Erythroblast (primary cell): ENCODE measurements around the gene DMTF1.

Experiments used
- DNase-seq, 2 experiments: peaks; one replicate each; lab custom pipeline; 2025; lab: John Stamatoyannopoulos, UW
- GATA1 ChIP-seq: IDR thresholded peaks from 2 replicates; pipeline ENCODE4 v1.6.1; 2011; ENCODE audit warnings: low read depth, mild to moderate bottlenecking, control low read depth, low read length, moderate library complexity
- POLR2A ChIP-seq: IDR thresholded peaks from 2 replicates; pipeline ENCODE4 v1.6.1; 2011; ENCODE audit warnings: mild to moderate bottlenecking, low read length

Gene DMTF1

DNA sequence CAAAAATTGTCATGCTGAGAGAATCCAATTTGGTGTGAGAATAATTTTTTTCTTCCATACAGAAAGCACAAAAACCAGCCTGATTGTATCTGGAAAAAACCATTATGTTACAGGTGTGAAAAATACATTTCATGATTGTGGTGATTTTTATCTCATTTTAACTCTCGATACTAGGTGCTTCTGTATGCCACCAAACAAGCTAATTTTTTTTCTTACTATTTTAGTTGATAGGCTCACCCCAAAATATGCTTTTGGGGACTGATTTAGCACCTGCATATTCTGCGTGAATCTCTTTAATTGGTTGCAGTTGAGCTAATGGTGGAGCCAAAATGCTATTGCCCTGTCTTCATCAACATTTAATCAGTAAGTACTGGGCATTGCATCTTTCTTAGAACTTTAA, 1.9 kb downstream of the DMTF1 start:
- peak in 1 of 2 experiments; percentile 23 for DNase-seq
- TF ChIP-seq GATA1 (no peak), POLR2A (no peak)

DNA sequence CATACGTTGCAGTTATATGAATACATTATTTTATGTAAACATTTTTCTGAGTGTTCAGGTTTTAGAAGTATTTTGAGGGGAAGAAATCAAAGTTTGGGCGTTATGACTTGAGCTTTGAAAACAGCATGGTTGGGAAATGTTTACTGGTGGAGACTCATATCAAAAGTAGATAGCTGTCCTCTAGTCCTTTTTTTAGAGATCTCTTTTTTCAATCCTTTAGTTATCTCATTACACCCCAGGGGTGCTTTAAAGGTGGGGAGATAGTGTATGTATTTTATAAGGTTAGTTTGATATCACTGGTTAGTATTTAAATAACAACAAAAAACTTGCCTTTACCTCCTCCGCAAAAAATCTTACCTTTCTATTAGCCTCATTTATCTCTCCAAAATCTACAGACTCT, 2.3 kb downstream of the DMTF1 start:
- DNase-seq = peak in 1 of 2 experiments; percentile 23
- TF ChIP-seq GATA1 (no peak), POLR2A (no peak)

DNA sequence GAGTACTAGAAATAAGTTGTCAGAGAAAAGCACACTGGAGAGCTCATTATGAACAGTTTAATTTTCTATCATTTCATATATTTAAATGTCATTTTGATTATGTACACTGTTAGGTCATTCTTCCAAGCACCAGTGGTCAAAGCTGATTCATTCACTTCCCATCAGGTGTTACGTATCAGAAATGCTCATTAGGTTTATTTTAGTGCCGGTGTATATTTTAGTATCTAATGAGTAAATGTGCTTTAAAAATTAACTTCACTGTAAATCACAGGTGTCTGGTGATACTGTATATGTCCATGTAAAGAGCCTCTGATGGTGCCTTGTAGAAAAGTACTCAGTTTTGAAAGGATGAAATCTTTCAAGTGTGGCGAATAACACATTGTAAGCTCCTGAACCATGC, 3.5 kb downstream of the DMTF1 start:
- TF ChIP-seq GATA1 (no peak), POLR2A (no peak)
- no peak for DNase-seq

DNA sequence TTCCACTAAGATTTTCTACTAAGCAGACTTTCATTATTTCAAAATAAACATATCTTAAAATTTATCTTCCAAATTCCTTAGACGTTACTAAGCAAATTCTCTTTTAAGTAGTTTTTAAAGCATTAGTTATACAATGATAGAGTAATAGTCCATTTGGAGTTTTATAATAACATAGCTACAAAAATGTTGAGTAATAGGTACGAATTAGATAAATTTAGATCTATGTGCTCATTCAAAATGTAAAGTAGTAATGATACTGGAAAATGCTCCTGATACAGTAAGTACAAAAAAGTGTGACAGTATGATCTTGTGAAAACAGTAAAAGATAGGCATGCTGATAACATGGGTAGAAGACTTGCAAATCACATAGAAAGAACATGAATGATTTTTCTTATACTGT, 4.5 kb downstream of the DMTF1 start:
- TF ChIP-seq GATA1 (no peak), POLR2A (no peak)
- DNase-seq = no peak

DNA sequence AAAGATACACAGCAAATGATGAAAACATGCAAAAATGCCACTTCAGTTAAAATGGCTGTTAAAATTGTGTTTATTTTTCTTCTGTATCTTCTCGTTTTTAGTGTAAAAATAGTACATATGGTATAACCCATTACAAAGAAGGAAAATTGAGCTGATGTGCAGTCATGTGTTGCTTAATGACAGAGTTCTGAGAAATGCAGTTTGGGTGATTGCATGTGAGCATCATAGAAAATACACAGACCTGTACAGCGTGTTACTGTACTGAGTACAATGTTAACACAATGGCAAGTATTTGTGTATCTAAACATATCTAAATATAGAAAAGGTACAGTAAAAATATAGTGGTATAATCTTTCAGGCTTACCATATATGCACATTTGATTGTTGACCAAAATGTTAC, 7.3 kb downstream of the DMTF1 start:
- TF ChIP-seq POLR2A (no peak), GATA1 (no peak)

DNA sequence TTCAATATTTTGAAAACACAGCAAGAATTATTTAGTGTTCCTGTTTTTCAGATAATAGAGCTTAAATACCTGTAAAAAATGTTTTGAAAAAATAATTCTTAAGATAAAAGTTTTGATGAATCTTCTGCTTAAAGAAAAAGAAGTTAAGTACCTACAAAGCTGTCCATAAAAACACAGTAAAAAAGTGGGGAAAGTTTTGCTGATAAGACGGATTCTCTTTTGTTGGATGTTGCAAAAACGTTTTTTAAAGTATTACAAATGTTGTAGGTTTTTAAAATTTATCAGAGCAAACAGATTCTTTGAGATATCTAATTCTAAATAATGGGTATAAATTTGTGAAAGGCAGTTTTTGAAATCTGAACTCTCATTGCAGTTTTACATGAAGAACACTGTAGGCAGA, 12.2 kb downstream of the DMTF1 start:
- TF ChIP-seq GATA1 (no peak), POLR2A (no peak)
- DNase-seq = no peak

More for the DNA sequence above, 7.3 kb downstream of the DMTF1 start:
- DNase-seq = no peak

DNA sequence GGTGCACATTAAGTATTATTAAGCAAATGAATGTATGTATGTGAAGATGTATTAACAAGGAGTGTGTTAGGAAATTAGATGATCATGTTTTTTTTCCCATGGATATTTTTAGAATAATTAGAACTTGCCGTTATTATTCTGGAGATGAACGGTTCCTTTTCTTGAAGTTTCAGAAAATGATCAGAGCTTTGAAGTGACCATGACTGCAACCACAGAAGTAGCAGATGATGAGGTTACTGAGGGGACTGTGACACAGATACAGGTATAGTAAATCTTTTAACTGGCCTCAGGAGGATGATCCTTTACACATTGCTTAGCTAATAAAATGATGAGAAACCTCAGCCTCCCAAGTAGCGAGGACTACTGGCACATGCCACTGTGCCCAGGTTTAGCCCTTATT, 18.6 kb downstream of the DMTF1 start:
- no peak for TF ChIP-seq GATA1
- DNase-seq = no peak

DNA sequence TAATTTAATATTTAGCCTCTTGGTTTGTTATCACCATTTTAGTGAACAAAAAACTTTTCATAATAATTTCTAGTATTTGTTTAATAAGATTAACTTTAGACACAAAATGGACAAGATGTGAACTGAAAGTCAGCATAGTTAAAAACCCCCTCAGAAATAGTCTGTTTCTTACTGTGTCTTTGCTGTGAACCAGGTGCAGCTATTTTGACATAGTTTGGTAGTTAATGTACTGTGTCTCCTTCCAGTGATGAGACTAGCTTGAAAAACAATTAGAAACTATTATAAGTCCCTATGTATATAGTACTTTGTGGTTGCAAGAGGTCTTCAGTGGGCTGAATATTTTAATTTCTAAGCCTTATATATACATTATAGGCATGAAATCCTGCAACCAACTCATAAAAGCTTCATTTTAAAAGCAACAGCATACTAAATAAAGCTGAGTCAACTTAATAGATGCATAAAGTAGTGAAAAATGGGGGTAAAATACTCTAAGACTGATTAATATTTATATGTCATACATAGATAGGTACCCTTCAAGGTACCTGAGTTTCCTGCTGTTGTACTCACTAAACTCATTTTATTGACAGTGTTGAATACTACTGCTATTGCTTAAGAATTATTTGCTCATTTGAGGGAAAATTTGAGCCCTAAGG, 19.2 kb downstream of the DMTF1 start:
- TF ChIP-seq POLR2A (no peak), GATA1 (no peak)
- no peak for DNase-seq

DNA sequence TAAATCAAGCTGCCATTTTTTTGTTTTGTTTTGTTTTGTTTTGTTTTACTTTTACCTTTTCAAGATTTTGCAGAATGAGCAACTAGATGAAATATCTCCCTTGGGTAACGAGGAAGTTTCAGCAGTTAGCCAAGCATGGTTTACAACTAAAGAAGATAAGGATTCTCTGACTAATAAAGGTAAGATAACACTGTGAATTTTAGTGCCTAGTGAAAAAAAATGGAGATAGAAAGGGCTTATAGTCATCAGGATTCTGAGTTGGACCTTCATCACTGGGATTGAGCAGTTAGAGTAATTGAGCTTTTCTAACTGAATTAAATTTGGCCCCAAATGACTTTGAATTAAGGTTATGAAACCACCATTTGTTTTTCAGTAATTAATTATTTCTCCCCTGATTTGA, 21.2 kb downstream of the DMTF1 start:
- TF ChIP-seq GATA1 = no peak
- no peak for TF ChIP-seq POLR2A
- DNase-seq = peak; percentile 21 to 35

DNA sequence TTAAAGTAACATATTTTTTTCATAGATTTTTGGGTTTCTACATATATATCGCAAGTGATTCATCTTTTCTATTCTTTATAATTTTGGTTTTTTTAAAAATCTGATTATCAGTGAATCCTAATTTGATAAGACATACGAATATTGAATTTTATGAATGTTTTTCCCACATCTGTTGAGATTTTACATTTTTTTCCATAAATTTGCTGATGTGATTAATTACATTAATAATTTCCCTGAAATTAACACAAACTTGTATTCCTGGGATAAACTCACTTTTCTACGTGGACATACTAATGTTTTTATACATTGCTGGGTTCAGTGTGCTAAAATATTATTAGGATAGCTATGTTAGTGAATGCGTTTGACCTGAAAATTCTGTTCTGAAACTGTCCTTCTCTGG, 26.1 kb downstream of the DMTF1 start:
- TF ChIP-seq POLR2A (no peak), GATA1 (no peak)
- DNase-seq = no peak

DNA sequence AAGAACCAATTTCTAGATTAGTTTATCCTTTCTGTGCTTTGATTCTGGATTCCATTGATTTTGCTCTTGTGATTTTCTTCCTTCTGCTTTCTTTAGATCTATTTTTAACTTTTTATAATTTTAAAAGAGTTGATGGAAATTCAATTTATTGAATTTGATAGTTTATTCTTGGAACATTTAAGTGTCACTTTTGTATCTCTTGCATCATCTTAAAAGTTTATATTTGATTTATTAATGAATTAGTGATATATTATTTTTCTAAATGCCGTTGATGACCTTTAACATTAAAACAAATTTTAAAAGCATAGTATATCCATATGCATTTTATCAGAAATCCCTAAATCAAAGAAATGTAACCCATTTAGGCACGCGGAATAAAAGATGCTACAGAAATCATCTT, 26.9 kb downstream of the DMTF1 start:
- no peak for TF ChIP-seq GATA1
- no peak for TF ChIP-seq POLR2A
- DNase-seq = no peak

DNA sequence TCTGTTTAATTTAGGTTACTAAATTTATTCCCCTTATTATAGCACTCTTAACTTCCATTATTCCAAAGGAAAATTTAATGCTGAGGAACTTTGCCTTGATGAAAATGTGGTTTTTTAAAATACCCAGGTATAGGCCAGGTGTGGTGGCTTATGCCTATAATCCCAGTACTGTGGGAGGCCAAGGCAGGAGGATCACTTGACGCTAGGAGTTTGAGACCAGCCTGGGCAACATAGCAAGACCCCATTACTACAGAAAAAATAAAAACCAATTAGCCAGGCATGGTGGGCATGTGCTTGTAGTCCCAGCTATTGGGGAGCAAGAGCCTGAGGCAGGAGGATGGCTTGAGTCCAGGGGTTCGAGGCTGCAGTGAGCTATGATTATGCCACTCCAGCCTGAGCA, 34.9 kb downstream of the DMTF1 start:
- DNase-seq = no peak
- TF ChIP-seq POLR2A = no peak
- no peak for TF ChIP-seq GATA1

DNA sequence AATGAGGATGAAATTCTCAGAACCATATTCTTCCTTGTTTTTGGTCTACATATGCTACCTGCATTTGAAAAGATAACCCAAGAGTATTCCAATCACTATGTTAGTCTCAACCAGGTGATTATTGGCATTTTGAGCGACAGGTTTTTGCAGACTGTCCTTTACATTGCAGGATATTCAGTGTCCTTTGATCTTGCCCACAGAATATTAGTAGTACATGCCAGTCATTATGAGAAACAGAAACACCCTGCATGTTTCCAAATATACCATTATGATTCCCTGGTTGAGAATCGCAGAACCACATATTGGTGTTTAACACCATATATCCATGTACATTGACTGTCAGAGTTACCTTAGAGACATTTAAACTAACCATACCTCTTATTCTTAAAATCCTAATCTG, 36.7 kb downstream of the DMTF1 start:
- no peak for TF ChIP-seq POLR2A
- no peak for TF ChIP-seq GATA1
- DNase-seq = no peak

DNA sequence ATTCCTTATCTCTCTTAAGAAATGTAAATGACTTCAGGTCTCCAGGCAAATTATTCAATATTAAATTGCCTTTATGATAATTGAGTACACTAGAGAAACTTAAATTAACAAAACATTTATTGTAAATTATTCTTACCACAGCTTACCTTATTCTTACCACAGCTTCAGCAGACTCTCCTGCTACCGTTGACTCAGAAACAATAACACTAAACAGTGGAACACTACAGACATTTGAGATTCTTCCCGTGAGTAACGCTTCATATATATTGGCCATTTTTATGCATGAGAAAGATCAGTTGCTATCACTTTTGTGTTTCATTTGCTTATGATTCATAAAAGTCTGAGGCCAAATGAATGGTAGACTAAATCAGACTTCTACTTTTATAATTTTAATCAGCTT, 38.5 kb downstream of the DMTF1 start:
- no peak for DNase-seq
- TF ChIP-seq GATA1 = no peak
- TF ChIP-seq POLR2A = no peak

DNA sequence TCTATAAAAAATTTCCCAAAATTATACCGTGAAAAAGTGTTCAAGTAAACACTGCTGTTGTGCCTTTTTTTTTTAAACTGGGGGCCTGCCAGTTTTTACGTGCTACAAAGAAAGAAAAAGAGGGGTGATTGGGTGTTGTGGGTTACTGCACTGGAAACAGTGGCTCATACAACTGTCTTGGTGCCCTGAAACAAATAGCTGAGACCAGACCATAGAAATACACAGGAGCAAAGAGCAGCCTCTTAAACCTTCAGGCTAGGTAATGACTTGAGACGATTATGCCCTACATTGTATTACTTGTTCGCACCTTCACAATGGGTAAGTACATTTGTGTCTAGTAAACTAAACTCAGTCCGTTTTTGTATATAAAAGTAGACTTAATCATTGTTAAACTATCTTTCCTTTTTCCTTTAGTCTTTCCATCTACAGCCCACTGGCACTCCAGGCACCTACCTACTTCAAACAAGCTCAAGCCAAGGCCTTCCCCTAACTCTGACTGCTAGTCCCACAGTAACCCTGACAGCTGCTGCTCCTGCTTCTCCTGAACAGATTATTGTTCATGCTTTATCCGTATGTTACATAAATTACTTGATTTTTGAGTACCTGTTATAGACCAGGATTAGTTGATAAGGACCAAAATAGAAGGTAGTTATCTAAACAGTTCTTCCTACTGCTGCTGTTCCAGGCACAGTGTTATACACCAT, 40.7 kb downstream of the DMTF1 start:
- TF ChIP-seq GATA1 = no peak
- no peak for TF ChIP-seq POLR2A
- no peak for DNase-seq
